ENCODE results near the gene CNNM4. TPM values are rescaled to one million over a fixed set of nuclear protein-coding genes. Genes with fewer than 3 reads are reported as not detected.

CNNM4 gene
- polyA plus RNA-seq (2012; ENCODE audit: insufficient read depth, insufficient read length, low read depth) = 4.6 TPM

DNA sequence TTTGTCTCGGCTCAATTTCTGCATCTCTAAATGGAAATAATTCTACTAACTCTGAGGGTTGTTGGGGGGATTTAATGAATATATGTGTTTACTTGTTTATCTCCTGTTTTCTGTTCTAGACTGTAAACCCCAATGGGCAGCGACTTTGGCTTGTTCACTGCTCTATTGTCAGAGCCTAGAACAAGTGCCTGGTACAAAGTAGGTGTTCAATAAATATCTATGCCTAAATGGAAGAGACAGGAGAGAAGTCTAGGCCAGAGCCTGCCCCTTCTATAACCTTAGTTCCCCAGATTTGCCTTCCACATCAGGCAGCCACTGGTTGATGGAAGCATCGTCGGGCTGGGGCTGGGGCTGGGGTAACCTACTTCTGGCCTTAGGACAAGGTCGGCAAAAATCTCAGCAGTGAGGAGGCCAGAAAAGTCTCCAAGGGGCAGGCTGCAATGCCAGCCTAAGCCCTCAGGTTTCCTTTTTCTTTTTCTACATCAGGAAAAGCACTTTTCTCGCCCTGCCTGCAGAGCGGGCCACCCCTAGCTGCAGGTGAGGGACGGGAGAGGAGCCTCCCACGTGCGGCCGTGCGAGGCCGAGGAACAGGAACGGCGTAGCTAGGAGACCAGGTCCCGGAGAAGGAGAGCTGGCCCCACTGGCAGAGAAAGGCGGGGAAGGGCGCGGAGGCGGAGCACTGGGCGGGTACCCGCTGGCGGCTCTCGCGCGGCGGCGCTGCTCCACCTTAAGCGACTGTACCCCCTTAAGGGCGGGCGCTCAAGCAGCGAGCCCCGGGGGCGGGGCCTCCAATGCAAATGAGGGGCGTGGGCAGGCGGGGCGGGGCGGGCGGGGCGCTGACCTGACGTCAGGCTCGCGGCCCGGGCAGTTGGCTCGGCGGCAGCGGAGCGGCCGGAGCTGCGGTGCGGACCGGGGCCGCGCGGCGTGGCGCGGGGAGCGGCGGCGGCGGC lies at the start of gene CNNM4:
CNNM4 (plus strand) TSS at position 867 of the 950 bp plus-strand sequence. CDS start 98 bp downstream, outside the sequence.
- Histone ChIP-seq H3K36me3 (no peaks in the 10 kb centered on the region), H3K4me3 (ENCODE audit: low read depth, low read length) (peak within 1 kb of the TSS; percentile 62), H3K4me1 (no peaks in the 10 kb centered on the region), H3K9me3 (no peaks in the 10 kb centered on the region), H3K27me3 (no peaks in the 10 kb centered on the region)
- TF ChIP-seq, protein P1, sequence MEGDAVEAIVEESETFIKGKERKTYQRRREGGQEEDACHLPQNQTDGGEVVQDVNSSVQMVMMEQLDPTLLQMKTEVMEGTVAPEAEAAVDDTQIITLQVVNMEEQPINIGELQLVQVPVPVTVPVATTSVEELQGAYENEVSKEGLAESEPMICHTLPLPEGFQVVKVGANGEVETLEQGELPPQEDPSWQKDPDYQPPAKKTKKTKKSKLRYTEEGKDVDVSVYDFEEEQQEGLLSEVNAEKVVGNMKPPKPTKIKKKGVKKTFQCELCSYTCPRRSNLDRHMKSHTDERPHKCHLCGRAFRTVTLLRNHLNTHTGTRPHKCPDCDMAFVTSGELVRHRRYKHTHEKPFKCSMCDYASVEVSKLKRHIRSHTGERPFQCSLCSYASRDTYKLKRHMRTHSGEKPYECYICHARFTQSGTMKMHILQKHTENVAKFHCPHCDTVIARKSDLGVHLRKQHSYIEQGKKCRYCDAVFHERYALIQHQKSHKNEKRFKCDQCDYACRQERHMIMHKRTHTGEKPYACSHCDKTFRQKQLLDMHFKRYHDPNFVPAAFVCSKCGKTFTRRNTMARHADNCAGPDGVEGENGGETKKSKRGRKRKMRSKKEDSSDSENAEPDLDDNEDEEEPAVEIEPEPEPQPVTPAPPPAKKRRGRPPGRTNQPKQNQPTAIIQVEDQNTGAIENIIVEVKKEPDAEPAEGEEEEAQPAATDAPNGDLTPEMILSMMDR (IDR thresholded peaks at IDR 0.05; ENCODE audit: low read depth, low read length) = no peak
- DNase-seq = peak; percentile 92

DNA sequence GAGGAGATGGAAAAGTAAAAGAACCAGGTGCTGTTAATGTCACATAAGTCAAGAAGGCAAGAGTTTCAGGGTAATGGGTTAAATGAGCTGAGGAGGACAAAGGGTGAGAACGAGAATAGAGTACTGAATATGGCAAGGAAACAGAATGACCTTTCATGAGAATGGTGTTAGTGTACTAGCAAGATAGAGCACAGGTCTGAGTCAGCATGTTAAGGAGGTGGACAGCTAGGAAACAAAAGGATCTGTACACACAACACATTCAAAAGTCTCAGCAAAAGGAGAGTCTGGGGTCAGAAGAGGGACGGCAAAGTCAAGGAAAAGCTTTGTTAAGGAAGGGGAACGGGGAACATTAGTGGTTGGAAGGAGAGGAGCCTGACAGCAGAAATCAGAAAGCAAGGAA lies 49.7 kb upstream of the CNNM4 start:
- no peaks in the 10 kb centered on the region; the same call in 1 of the 2 replicates for H3K36me3 ChIP-seq
- TF ChIP-seq, protein P1 (IDR thresholded peaks at IDR 0.05; ENCODE audit: low read depth, low read length) = no peak
- H3K4me1 ChIP-seq = no peaks in the 10 kb centered on the region
- no peak overlapping the region for H3K4me3 ChIP-seq (ENCODE audit: low read depth, low read length)
- no peak for DNase-seq
- H3K27me3 ChIP-seq = no peaks in the 10 kb centered on the region
- no peaks in the 10 kb centered on the region for H3K9me3 ChIP-seq

DNA sequence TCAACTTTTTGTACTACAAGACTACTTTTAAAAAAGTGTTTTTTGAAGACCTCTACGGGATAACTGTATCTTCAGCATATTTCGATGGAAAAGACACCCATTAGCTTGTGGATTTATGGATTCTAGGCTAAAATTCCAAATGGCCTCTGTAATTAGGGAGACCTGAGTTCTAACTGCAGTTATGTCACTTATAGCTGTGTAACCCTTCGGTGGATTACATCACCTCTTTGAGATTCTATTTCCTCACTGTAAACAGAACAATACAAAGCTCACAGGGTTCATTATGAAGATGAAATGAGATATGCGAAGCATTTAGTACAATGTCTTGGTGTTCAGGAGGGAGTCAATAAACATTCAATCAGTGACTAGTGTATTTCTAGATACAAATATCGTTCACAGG lies 45.0 kb upstream of the CNNM4 start:
- TF ChIP-seq, protein P1 (IDR thresholded peaks at IDR 0.05; ENCODE audit: low read depth, low read length) = no peak
- DNase-seq = no peak

DNA sequence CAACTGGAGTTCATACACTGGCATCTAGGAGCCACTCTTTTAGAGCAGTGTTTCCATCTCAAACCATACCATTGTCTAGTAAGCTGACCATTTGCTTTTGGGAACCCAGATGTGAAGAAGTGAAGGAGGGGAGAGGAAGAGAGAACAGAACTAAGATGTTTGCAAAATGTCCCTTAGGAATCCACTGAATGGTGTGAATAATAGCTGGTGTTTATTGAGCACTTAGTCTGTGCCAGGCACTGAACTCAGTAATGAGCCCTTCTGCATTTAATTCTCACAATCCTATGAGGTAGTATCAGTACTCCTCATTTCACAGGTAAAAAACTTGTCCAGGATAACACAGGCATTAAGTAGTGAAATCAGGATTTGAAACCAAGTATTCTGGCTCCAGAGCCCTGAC lies 44.3 kb upstream of the CNNM4 start:
- no peak for DNase-seq
- no peak overlapping the region for H3K4me3 ChIP-seq (ENCODE audit: low read depth, low read length)
- TF ChIP-seq, protein P1 (IDR thresholded peaks at IDR 0.05; ENCODE audit: low read depth, low read length) = no peak
- H3K36me3 ChIP-seq = no peaks in the 10 kb centered on the region
- no peaks in the 10 kb centered on the region for H3K9me3 ChIP-seq
- H3K27me3 ChIP-seq = no peaks in the 10 kb centered on the region
- H3K4me1 ChIP-seq = no peaks in the 10 kb centered on the region

More for the DNA sequence above, 45.0 kb upstream of the CNNM4 start:
- Histone ChIP-seq H3K9me3 (no peaks in the 10 kb centered on the region), H3K4me1 (no peaks in the 10 kb centered on the region), H3K36me3 (no peaks in the 10 kb centered on the region), H3K27me3 (no peaks in the 10 kb centered on the region), H3K4me3 (ENCODE audit: low read depth, low read length) (no peak overlapping the region)

DNA sequence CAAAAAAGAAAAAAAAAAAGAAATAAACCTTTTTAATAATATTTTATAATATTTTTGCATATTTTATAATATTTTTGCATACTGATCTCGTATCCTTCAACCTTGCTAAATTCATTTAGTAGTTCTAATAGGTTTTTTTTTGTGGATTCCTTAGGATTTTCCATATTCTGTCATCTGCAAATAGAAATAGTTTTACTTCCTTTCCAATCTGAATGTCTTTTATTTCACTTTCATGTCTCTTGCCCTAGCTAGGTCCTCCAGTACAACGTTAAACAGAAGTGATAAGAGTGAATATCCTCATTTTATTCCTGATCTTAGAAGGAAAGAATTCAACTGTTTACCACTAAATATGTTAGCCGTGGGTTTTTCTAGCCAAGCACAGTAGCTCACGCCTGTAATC lies 34.6 kb upstream of the CNNM4 start:
- no peaks in the 10 kb centered on the region; the same call in 1 of the 2 replicates for H3K36me3 ChIP-seq
- no peak overlapping the region for H3K4me3 ChIP-seq (ENCODE audit: low read depth, low read length)
- H3K9me3 ChIP-seq = no peaks in the 10 kb centered on the region
- no peaks in the 10 kb centered on the region for H3K4me1 ChIP-seq
- no peak for DNase-seq
- TF ChIP-seq, protein P1 (IDR thresholded peaks at IDR 0.05; ENCODE audit: low read depth, low read length) = no peak
- no peaks in the 10 kb centered on the region for H3K27me3 ChIP-seq

DNA sequence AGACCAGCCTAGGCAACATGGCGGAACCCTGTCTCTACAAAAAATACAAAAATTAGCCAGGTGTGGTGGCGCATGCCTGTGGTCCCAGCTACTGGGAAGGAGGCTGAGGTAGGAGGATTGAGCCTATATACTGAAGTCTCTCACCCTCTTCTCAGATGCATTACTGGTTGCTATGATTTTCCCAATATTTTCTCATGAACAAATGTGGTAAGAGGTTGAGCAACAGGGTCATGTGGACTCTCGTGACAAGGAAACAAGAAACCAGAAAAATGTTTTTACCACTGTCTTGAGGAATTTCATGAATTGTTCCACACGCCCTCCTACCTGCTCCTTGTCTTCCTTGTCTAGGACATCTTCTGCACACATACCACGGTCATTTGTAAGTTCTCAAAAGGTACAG lies 33.3 kb upstream of the CNNM4 start:
- H3K4me3 ChIP-seq (ENCODE audit: low read depth, low read length) = no peak overlapping the region
- H3K4me1 ChIP-seq = no peaks in the 10 kb centered on the region
- TF ChIP-seq, protein P1 (IDR thresholded peaks at IDR 0.05; ENCODE audit: low read depth, low read length) = no peak
- no peaks in the 10 kb centered on the region for H3K27me3 ChIP-seq
- H3K36me3 ChIP-seq = no peaks in the 10 kb centered on the region; the same call in 1 of the 2 replicates
- DNase-seq = no peak
- H3K9me3 ChIP-seq = no peaks in the 10 kb centered on the region
